T-helper 1 cell treated with Interleukin-12 subunit alpha and Interleukin-12 subunit beta and Interleukin-4 antibody, amounts not matched to agents 30 ng/mL and 1 ng/mL, for 36 hours (primary cell): ENCODE measurements around the gene SDCCAG8. TPM values are rescaled to one million over a fixed set of nuclear protein-coding genes. Genes with fewer than 3 reads are reported as not detected.
"Not testable (repeated sequence)": the region's sequence is repeated elsewhere in the genome, so short reads cannot be mapped to it uniquely, and the experiment has no call there.

Experiments used
- intact Hi-C: fragments of 100-400 bp; cut with micrococcal nuclease; formaldehyde crosslinking; loops from one replicate; pipeline ENCODE4 v1.15.1; 2024
- total RNA-seq: library from RNA; stranded (reverse); gene quantifications from 2 replicates; pipeline ENCODE4 v1.2.3, GENCODE V29; 2022

Gene SDCCAG8
- total RNA-seq, 1 donor from 2014 or later: 24.9 TPM

GRCh38 chr1:243323491-243323890, 67.7 kb downstream of the SDCCAG8 start:
- intact Hi-C loops: loop anchor here (10.0 kb wide), 2 partner anchors 269 to 519 kb away; no protein-coding TSS in a partner anchor

- intact Hi-C loops: loop anchor here (1.0 to 10.0 kb wide), 10 partner anchors 70 to 1429 kb away; partner anchors contain the start of gene CEP170
Observed at GRCh38 chr1:243325305-243325890, 69.6 kb downstream of the SDCCAG8 start.

GRCh38 chr1:243332440-243332839, 76.6 kb downstream of the SDCCAG8 start:
- intact Hi-C loops: no loop called here

DNA sequence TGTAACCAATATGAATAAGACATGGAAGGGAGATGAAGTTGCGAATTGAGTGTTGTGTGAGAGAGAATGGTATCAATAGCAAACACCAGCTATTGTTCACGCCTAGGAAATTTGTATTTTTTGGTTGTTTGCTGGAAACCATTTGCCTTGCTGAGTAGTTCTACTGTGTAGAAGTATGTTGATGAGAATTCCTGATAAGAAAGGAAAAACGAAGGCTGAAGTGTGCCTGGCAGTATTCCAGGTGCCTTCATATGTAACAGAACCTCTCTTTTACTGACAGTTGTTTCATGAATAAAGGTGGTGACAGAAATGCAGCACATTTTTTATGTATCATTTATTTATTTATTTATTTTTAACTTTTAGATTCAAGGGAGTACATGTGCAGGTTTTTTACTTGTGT, 79.5 kb downstream of the SDCCAG8 start:
- intact Hi-C loops: no loop called here

GRCh38 chr1:243336163-243336562, 80.3 kb downstream of the SDCCAG8 start:
- intact Hi-C loops: no loop called here

- intact Hi-C loops: not testable (repeated sequence)
Observed at GRCh38 chr1:243338848-243339247, 83.0 kb downstream of the SDCCAG8 start.

GRCh38 chr1:243341074-243341473, 85.2 kb downstream of the SDCCAG8 start:
- intact Hi-C loops: loop anchor here (5.0 kb wide), 1 partner anchor 1111 kb away; the partner anchor contains the start of gene ADSS2

- intact Hi-C loops: loop anchor here (1.0 to 5.0 kb wide), 8 partner anchors 77 to 1108 kb away; partner anchors contain the start of gene ADSS2
Observed at GRCh38 chr1:243343970-243344937, 88.4 kb downstream of the SDCCAG8 start.

DNA sequence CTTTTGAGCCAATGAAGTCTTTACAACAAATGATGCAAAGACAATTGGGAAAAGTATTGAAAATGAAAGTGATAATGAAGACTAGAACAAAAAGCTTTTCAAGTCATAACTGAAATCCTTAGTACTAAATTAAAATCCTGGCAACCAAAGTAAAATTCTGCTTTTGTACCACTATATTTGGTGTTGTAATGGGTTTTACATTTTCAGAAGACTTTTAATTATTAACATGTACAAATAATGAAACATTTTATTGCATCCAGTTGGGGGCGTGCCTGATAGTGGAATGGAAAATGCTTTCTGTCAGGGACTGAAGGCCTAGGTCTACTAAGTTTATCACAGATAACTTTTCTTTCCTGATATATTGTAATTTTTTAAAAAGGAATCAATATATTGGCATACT, 89.4 kb downstream of the SDCCAG8 start:
- intact Hi-C loops: loop anchor here (1.0 to 2.0 kb wide), 5 partner anchors 64 to 702 kb away; no protein-coding TSS in a partner anchor

GRCh38 chr1:243346016-243346415, 90.2 kb downstream of the SDCCAG8 start:
- intact Hi-C loops: no loop called here

- intact Hi-C loops: no loop called here
Observed at GRCh38 chr1:243346468-243346867, 90.6 kb downstream of the SDCCAG8 start.

GRCh38 chr1:243348331-243348730, 92.5 kb downstream of the SDCCAG8 start:
- intact Hi-C loops: no loop called here

- intact Hi-C loops: no loop called here
Observed at GRCh38 chr1:243349128-243349527, 93.3 kb downstream of the SDCCAG8 start.

- intact Hi-C loops: no loop called here
Observed at GRCh38 chr1:243351337-243351736, 95.5 kb downstream of the SDCCAG8 start.

DNA sequence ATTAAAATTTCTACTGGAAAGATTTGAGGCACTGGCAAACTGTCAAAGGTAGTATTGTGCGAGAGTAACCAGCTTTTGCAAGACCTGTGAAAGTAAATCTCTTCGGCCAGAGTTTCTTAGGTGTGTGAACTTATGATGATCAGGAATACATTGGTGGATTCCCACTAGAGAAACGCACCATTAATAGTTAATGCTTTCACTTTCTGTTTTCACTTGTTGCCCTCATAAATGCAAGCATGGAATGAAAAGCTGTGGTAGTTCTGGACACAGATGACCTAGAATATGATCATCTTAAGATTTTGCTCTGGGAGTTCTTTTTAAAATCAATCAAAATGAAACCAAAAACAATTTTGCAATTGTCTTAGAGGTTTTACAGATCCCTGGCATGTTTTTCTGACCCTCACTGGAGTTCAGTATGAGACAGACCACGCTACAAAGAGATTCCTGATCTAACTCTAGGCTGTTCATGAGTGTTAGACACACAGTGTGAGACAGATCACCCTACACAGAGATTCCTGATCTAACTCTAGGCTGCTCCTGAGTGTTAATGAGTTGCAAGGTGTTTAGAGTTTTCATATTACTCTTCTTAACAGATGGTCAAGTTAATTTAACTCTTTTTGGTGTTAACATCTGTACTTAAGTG, 98.8 kb downstream of the SDCCAG8 start:
- intact Hi-C loops: loop anchor here (2.0 kb wide), 1 partner anchor 62 kb away; no protein-coding TSS in a partner anchor

DNA sequence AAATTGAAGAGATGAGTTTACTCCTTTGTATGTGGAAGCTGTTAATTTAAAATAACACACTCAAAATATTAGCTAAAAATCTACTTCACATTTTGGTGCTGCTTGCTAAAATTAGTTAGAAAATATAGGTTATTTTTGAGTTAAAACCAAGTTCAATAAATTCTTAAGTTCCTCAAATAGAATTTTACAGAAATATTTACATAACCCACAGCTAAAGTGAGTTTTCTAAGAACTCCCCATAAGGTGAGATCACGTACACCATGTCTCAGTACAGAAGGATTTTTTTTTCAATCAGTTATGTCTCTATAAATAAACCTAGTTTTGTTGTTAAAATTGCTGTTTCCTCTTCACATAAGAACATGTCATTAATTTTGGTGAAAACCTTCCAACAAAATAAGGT, 108.0 kb downstream of the SDCCAG8 start:
- intact Hi-C loops: no loop called here

DNA sequence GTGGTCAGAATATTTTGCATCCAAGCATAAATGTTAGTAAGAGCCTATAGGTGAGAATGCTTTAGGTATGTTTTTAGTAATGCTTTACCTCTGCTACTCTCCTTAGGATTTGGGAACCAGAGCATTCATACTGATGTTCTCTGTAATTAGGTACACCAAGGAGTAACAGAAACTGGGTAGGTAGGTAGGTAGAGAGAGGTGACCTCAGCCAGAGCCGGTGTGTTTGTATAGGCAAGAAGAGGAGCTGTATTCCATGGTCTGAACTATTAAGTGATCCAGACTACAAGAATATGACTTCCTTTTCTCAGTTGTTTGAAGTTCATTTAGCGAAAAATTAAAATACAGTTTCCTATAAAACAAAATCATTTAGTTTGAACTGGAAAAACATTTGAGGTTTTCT, 108.5 kb downstream of the SDCCAG8 start:
- intact Hi-C loops: no loop called here

DNA sequence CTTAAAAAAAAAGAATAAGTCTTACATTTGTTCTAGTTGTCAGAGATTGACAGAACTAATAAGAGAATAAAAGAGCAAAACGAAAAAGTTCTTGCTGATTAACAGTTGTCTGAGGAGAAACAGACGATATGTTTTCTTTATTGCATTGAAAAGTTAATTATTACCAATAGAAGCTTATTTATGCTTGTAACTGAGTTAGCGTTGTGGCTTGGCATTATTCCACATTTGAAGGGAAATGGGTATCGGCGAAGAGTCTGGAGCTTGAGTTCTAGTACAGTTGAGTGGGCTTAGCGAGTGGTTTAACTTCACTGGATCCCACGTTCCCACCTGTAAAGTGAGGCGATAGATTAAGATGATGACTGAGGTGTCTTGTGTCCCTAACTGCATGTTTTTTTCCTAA, 109.0 kb downstream of the SDCCAG8 start:
- intact Hi-C loops: no loop called here

- intact Hi-C loops: no loop called here
Observed at GRCh38 chr1:243367314-243367713, 111.5 kb downstream of the SDCCAG8 start.

- intact Hi-C loops: no loop called here
Observed at GRCh38 chr1:243374412-243374811, 118.6 kb downstream of the SDCCAG8 start.

- intact Hi-C loops: no loop called here
Observed at GRCh38 chr1:243375596-243375995, 119.8 kb downstream of the SDCCAG8 start.

DNA sequence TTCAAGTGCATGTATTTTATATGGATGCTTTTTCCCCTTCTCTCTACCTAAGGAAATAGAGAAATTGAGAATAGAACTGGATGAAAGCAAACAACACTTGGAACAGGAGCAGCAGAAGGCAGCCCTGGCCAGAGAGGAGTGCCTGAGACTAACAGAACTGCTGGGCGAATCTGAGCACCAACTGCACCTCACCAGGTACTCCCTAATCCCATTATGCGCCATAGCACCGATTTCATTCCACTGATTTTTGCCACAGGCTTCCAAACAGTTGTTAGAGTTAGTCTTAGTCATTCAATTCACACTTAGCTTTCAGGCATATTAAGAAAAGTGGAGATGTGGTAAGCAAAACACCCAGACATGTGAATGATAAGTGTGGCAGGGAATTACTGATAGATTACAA, 122.8 kb downstream of the SDCCAG8 start:
- intact Hi-C loops: no loop called here
